HL-60 (cell line): ENCODE measurements around the gene CCDC185.

Source experiments
- DNase-seq, 2 experiments: peaks; one replicate each; pipeline ENCODE4 v3.0.0-alpha.2; 2010 to 2020; ENCODE audit warnings: low read depth in 1 of 2, low spot score in 1 of 2
- H3K27ac ChIP-seq: fragments of 250-450 bp; sonication (Bioruptor Pico); replicated peaks from 2 replicates; pipeline ENCODE4 v1.5.1; 2020; ENCODE audit warnings: mild to moderate bottlenecking, moderate library complexity
- H3K27me3 ChIP-seq: fragments of 250-450 bp; sonication (Bioruptor Pico); 2 replicates; pipeline ENCODE4 v1.5.1; 2021; ENCODE audit warnings: mild to moderate bottlenecking, moderate library complexity; ENCODE audit not compliant: insufficient read depth, poor library complexity, severe bottlenecking
- H3K4me3 ChIP-seq: replicated peaks from 2 replicates; pipeline ENCODE4 v1.5.1; 2011; ENCODE audit warnings: mild to moderate bottlenecking, control low read depth, low read length; ENCODE audit not compliant: insufficient read depth
- GABPA ChIP-seq: IDR thresholded peaks from 2 replicates; pipeline ENCODE4 v1.6.1; 2012; ENCODE audit warnings: low read depth
- POLR2AphosphoS5 ChIP-seq: IDR thresholded peaks from 2 replicates; pipeline ENCODE4 v1.6.1; 2012; ENCODE audit warnings: low read depth
- SPI1 ChIP-seq: IDR thresholded peaks from 2 replicates; pipeline ENCODE4 v1.6.1; 2012; ENCODE audit warnings: low read depth, mild to moderate bottlenecking, borderline replicate concordance
- TF ChIP-seq, protein P1 (sequence below): IDR thresholded peaks from one replicate; pipeline ENCODE4 v1.5.1; 2011; ENCODE audit warnings: low read length, control low read depth, inconsistent platforms; ENCODE audit not compliant: insufficient read depth
- TF ChIP-seq, protein P2 (sequence below): IDR thresholded peaks from 2 replicates; pipeline ENCODE4 v1.6.1; 2012; ENCODE audit warnings: low read depth; ENCODE audit not compliant: insufficient replicate concordance

The CCDC185 gene

DNA sequence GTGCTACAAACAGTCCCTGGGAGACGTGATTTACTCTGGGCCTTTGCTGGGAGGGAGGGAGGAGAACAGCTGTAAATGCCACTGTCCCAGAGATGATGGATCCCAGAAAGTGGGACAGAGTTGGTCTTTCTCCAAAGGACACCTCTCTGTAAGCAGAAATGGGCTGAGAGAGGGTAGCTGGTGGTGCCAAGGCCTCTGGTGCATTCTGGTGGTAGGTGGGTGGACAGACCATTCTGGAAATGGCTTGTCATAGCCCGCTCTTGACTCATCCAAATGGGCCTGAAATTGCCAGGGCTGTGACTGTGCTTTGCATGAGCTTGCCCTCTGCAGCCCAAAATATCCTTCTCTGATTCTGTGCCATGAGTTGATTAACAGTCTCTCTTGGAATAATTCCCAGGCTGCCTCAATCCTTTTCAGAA, 36.1 kb downstream of the CCDC185 start:
- no peak for DNase-seq
- no peaks in the 10 kb centered on the region for H3K27me3 ChIP-seq
- H3K27ac ChIP-seq, result no peak overlapping the region
- H3K4me3 ChIP-seq, result no peak overlapping the region
- TF ChIP-seq, protein P1, sequence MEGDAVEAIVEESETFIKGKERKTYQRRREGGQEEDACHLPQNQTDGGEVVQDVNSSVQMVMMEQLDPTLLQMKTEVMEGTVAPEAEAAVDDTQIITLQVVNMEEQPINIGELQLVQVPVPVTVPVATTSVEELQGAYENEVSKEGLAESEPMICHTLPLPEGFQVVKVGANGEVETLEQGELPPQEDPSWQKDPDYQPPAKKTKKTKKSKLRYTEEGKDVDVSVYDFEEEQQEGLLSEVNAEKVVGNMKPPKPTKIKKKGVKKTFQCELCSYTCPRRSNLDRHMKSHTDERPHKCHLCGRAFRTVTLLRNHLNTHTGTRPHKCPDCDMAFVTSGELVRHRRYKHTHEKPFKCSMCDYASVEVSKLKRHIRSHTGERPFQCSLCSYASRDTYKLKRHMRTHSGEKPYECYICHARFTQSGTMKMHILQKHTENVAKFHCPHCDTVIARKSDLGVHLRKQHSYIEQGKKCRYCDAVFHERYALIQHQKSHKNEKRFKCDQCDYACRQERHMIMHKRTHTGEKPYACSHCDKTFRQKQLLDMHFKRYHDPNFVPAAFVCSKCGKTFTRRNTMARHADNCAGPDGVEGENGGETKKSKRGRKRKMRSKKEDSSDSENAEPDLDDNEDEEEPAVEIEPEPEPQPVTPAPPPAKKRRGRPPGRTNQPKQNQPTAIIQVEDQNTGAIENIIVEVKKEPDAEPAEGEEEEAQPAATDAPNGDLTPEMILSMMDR, result no peak
- TF ChIP-seq SPI1 (no peak), GABPA (no peak), POLR2AphosphoS5 (no peak)
- TF ChIP-seq, protein P2, sequence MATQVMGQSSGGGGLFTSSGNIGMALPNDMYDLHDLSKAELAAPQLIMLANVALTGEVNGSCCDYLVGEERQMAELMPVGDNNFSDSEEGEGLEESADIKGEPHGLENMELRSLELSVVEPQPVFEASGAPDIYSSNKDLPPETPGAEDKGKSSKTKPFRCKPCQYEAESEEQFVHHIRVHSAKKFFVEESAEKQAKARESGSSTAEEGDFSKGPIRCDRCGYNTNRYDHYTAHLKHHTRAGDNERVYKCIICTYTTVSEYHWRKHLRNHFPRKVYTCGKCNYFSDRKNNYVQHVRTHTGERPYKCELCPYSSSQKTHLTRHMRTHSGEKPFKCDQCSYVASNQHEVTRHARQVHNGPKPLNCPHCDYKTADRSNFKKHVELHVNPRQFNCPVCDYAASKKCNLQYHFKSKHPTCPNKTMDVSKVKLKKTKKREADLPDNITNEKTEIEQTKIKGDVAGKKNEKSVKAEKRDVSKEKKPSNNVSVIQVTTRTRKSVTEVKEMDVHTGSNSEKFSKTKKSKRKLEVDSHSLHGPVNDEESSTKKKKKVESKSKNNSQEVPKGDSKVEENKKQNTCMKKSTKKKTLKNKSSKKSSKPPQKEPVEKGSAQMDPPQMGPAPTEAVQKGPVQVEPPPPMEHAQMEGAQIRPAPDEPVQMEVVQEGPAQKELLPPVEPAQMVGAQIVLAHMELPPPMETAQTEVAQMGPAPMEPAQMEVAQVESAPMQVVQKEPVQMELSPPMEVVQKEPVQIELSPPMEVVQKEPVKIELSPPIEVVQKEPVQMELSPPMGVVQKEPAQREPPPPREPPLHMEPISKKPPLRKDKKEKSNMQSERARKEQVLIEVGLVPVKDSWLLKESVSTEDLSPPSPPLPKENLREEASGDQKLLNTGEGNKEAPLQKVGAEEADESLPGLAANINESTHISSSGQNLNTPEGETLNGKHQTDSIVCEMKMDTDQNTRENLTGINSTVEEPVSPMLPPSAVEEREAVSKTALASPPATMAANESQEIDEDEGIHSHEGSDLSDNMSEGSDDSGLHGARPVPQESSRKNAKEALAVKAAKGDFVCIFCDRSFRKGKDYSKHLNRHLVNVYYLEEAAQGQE, result no peak

DNA sequence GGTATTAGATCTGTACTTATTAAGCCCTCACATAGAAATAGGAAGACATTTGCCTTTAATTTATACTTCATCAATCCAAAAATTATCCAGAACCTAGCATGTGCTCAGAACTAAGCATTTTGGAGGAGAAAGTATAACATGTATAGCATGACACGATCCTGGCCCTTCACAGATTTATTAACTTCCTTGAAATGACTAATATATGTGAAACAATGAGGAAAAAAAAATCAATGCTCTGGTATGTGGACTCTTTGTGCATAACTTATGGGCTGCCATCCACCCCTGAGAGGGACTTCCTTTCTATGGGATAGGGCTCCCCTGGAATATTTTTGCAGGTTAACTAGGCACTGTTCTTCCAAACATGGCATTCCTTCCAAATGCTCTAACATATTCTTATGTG, 36.6 kb downstream of the CCDC185 start:
- no peak for DNase-seq
- no peak overlapping the region for H3K4me3 ChIP-seq
- no peak for TF ChIP-seq SPI1
- H3K27ac ChIP-seq, result no peak overlapping the region
- H3K27me3 ChIP-seq, result no peaks in the 10 kb centered on the region

DNA sequence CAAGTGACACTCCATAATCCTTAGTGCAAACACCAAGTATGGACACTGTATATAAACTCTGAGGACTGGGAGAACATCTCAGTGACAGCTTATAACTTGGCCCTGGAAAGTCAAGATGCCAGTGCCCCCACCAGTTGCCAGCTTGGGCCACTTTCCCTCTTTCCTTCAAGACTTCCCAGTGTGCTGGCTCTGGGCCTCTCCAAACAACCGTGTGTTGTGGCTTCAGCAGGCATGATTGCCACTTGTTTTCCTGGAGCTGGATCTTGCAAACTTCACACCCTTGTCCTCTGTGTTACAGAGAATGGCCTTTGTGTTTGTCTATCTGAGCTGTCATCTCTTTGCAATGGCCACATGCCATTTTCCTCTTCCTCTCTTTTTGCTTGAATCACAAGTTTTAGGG, 37.0 kb downstream of the CCDC185 start:
- Histone ChIP-seq H3K4me3 (no peak overlapping the region), H3K27ac (no peak overlapping the region), H3K27me3 (no peaks in the 10 kb centered on the region)
- TF ChIP-seq, protein P2, result no peak
- no peak for TF ChIP-seq SPI1
- TF ChIP-seq POLR2AphosphoS5, result no peak
- TF ChIP-seq, protein P1, result no peak
- no peak for TF ChIP-seq GABPA
- no peak for DNase-seq

DNA sequence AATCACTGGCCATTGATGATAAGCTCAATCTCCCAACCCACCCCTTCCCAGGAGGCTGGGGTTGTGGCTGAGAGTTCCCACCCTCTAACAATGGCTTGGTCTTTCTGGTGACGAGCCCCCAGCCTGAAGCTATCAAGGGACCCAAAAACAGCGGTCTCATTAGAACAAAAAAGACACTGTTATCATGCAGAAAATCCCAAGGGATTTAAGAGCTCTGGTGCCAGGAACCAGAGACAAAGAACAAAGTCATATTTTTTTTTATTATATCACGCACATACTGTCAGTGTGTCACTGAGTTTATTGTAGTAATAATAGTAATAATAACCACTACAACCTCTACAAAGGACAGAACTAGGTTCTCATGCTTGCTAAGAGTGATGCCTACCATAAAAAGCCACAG, 43.9 kb downstream of the CCDC185 start:
- Histone ChIP-seq H3K4me3 (no peak overlapping the region), H3K27ac (no peak overlapping the region), H3K27me3 (no peaks in the 10 kb centered on the region)
- no peak for DNase-seq
- TF ChIP-seq, protein P2, result no peak
- TF ChIP-seq, protein P1, result no peak
- TF ChIP-seq GABPA, result no peak
- no peak for TF ChIP-seq POLR2AphosphoS5
- TF ChIP-seq SPI1, result no peak
